ENCODE measurements around the gene CNTN5. TPM values are rescaled to one million over a fixed set of nuclear protein-coding genes. Genes with fewer than 3 reads are reported as not detected.

The CNTN5 gene
- total RNA-seq, 4 donors from 2014 or later: 0.51 to 2.3 (median 0.58) TPM; not detected in 1

DNA sequence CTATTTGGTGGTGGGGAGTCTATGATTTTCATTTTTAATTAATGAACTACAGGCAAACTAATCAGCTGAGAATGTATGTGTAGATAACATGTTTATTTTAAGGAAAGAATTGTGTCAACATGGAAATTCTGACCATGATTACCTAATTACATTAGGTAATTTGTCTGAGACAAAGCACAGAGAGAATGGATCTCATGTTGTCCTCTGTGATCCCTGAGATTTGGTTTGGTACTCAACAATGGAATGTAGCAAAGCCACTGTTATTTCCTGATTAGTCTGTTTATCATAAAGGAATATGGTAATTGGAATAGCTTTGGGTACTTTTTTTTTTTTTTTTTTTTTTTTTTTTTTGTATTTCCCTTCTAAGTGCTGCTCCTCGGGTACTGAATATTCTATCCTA lies 947.6 kb downstream of the CNTN5 start:
- TF ChIP-seq, protein P1, sequence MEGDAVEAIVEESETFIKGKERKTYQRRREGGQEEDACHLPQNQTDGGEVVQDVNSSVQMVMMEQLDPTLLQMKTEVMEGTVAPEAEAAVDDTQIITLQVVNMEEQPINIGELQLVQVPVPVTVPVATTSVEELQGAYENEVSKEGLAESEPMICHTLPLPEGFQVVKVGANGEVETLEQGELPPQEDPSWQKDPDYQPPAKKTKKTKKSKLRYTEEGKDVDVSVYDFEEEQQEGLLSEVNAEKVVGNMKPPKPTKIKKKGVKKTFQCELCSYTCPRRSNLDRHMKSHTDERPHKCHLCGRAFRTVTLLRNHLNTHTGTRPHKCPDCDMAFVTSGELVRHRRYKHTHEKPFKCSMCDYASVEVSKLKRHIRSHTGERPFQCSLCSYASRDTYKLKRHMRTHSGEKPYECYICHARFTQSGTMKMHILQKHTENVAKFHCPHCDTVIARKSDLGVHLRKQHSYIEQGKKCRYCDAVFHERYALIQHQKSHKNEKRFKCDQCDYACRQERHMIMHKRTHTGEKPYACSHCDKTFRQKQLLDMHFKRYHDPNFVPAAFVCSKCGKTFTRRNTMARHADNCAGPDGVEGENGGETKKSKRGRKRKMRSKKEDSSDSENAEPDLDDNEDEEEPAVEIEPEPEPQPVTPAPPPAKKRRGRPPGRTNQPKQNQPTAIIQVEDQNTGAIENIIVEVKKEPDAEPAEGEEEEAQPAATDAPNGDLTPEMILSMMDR (IDR thresholded peaks at IDR 0.05): no peak
- no peak for TF ChIP-seq POLR2A (IDR thresholded peaks at IDR 0.05)
- no peaks in the 10 kb centered on the region for H3K36me3 ChIP-seq
- H3K4me3 ChIP-seq: no peak overlapping the region
- no peaks in the 10 kb centered on the region for H3K9me3 ChIP-seq
- H3K27ac ChIP-seq: no peak overlapping the region
- DNase-seq: no peak
- intact Hi-C loops (cut with DNase I; ENCODE audit: low total_unique reads): no loop called here
- no peaks in the 10 kb centered on the region for H3K4me1 ChIP-seq
- no peaks in the 10 kb centered on the region for H3K27me3 ChIP-seq

DNA sequence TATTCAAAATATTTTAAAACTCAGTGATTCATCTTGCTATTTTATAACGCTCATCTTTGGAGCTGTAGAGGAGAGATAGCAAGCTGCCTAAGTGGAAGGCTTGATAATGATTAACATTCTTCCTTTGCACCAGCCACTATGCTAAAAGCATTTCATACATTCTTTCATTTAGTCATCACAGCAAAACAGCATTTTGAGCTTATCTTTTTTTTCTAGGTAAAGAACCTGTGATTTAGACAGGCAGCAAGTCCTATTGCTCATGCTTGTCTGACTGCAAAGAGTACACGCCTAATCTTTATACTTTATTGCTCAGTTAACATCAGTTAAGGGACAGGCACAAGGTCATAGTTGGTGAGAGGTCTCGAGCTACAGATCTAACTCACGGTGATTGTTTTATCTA lies 953.2 kb downstream of the CNTN5 start:
- H3K9me3 ChIP-seq: no peaks in the 10 kb centered on the region
- TF ChIP-seq POLR2A (IDR thresholded peaks at IDR 0.05): no peak
- TF ChIP-seq, protein P1 (IDR thresholded peaks at IDR 0.05): no peak
- H3K4me1 ChIP-seq: no peaks in the 10 kb centered on the region
- H3K4me3 ChIP-seq: no peak overlapping the region
- H3K27ac ChIP-seq: no peak overlapping the region
- intact Hi-C loops (cut with DNase I; ENCODE audit: low total_unique reads): no loop called here
- H3K36me3 ChIP-seq: no peaks in the 10 kb centered on the region
- H3K27me3 ChIP-seq: no peaks in the 10 kb centered on the region
- DNase-seq: no peak

DNA sequence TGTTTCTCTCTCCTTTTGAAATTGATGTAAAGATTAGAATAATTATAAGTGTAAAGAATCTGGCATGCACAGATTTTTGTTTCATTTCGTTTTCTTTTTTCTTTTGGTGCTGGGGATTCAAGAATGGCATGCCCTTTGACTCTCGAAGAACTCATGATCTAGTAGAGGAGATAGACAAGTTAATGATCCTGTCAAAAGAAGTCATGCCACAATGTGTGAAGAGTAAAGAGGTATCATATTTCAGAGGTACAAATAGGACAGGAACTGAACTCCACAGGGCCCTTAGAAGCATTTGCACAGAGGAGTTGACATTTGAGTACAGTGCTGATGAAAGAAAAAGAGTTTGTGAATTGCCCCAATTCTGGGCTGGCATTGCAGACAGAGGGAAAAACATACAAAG lies 958.3 kb downstream of the CNTN5 start:
- intact Hi-C loops (cut with DNase I; ENCODE audit: low total_unique reads): no loop called here
- H3K27me3 ChIP-seq: no peaks in the 10 kb centered on the region
- H3K27ac ChIP-seq: no peak overlapping the region
- H3K9me3 ChIP-seq: no peaks in the 10 kb centered on the region
- DNase-seq: no peak
- no peak for TF ChIP-seq POLR2A (IDR thresholded peaks at IDR 0.05)
- TF ChIP-seq, protein P1 (IDR thresholded peaks at IDR 0.05): no peak
- no peaks in the 10 kb centered on the region for H3K36me3 ChIP-seq
- no peak overlapping the region for H3K4me3 ChIP-seq
- H3K4me1 ChIP-seq: no peaks in the 10 kb centered on the region

DNA sequence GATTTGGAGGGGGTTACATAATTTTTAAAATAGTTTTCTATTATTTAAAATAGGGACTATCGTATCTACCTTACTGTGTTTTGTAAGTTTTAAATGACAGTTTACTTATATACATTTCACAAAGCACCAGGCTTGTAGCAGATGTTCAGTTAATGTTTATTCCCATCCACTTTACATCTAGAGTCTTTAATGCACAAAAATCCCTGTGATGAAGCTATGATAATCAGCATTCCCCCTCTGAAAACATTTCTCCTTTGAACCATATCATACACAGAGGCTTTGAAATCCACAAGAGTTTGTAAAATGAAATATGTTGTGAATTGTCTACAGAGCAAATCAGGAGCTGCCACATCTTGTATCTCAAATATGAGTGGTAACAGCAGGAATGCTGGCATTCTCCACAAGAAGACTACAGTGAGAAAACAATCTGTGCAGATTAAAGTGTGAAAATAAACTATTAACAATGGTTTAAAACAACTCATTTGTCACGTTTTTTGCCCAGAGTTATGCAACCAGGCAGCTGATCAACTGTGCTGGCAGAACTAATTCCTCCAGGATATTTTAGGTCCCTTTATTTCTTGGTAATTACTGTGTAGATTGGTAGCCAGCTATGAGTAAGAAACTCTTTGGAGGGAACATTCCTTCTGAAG lies 967.2 kb downstream of the CNTN5 start:
- Histone ChIP-seq H3K9me3 (no peaks in the 10 kb centered on the region), H3K27ac (peak overlapping the region in 1 of 2 donors; percentile 40), H3K4me1 (no peaks in the 10 kb centered on the region), H3K4me3 (no peak overlapping the region), H3K27me3 (no peaks in the 10 kb centered on the region), H3K36me3 (no peaks in the 10 kb centered on the region)
- TF ChIP-seq, protein P1 (IDR thresholded peaks at IDR 0.05): no peak
- no peak for TF ChIP-seq POLR2A (IDR thresholded peaks at IDR 0.05)
- no peak for DNase-seq
- intact Hi-C loops (cut with DNase I; ENCODE audit: low total_unique reads): no loop called here

DNA sequence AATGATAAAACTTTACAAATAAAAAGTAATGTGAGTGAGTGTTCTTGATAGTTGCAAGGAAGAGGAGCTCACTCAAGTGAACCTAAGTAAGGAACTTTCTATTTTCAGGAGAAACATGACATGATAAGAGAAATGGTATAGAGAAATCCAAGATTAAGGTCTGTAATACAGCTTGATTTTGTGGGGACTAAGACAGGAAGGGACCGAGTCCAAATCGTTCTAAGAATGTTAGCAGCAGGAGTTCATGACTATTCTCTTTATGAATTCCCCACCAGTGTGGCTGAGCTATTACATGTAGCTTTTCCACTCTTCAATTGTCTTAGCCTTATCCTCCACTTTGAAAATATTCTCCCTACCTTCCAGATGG lies 967.7 kb downstream of the CNTN5 start:
- no peak for DNase-seq
- H3K27me3 ChIP-seq: no peaks in the 10 kb centered on the region
- H3K4me1 ChIP-seq: no peaks in the 10 kb centered on the region
- TF ChIP-seq, protein P1 (IDR thresholded peaks at IDR 0.05): no peak
- TF ChIP-seq POLR2A (IDR thresholded peaks at IDR 0.05): no peak
- peak overlapping the region in 1 of 2 donors; percentile 40 for H3K27ac ChIP-seq
- no peaks in the 10 kb centered on the region for H3K9me3 ChIP-seq
- H3K36me3 ChIP-seq: no peaks in the 10 kb centered on the region
- H3K4me3 ChIP-seq: no peak overlapping the region
- intact Hi-C loops (cut with DNase I; ENCODE audit: low total_unique reads): no loop called here

All from uterus (tissue), 4 donors.